ENCODE data around the gene WNT1.

DNA sequence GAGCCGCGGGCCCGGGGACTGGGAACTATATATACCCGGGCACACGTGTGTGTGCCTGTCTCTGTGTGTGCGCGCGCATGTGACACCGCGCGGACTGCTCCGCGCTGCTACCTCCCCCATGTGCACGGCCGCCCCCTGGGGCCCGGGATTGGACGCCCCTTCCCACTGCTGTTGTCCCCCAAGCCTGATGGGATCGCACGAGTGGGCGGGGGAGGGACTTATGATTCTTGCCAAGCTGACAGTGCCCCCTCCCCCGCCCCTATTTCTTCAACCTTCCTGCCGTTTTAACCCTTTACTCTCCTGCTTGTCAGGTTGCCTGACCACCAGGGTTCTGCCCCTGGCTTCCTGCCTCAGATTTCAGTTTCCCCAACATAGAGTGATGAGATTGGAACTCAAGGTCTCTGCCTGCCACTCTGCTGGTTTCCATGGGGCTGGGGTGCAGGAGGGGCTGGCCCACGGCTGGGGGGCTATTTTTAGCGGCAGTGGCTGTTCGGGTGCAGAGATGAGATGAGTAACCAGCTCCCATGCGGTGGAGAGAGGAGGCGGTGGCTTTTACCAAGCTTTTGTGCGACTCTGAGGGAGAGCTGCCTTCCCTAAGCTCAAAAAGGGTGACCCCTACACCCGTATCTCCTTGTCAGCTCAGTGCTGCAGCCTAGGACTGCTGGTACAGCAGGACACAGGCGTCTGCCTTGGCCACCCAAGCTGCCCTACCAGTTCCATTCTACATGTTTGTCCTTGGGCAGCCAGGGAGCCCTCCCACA lies 21.4 kb downstream of the WNT1 start, which contains the start of gene DDN:
- TF ChIP-seq, protein P1, sequence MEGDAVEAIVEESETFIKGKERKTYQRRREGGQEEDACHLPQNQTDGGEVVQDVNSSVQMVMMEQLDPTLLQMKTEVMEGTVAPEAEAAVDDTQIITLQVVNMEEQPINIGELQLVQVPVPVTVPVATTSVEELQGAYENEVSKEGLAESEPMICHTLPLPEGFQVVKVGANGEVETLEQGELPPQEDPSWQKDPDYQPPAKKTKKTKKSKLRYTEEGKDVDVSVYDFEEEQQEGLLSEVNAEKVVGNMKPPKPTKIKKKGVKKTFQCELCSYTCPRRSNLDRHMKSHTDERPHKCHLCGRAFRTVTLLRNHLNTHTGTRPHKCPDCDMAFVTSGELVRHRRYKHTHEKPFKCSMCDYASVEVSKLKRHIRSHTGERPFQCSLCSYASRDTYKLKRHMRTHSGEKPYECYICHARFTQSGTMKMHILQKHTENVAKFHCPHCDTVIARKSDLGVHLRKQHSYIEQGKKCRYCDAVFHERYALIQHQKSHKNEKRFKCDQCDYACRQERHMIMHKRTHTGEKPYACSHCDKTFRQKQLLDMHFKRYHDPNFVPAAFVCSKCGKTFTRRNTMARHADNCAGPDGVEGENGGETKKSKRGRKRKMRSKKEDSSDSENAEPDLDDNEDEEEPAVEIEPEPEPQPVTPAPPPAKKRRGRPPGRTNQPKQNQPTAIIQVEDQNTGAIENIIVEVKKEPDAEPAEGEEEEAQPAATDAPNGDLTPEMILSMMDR (IDR thresholded peaks at IDR 0.05) = no peak
- no peak for TF ChIP-seq POLR2A (IDR thresholded peaks at IDR 0.05)
